ENCODE measurements around the gene CCDC136.

Gene CCDC136

DNA sequence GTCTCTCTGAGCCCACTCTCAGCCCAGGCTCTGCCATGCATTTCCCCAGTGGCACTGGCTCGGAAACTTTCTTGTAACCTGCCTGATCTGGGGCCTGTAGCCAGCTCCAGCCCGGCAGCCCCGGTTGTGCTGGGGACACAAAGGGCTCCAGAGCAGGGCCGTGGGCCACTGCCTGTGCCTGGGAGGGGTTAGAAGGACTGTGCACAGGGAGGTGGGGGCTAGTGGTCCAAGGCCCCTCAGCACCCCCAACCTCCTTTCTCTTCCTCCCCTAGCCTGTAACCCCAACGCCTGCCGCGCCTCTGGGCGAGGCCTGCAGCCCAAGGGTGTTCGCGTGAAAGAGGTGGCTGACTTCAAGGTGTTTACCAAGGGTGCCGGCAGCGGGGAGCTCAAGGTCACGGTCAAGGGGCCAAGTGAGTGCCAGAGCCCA is 48.0 kb downstream of the CCDC136 start:
- DNase-seq = no peak
- in situ Hi-C loops (cut with HindIII; ENCODE audit: low pct_ligation_motif_present, low pct_unique_long_range_greater_than_20kb, low sequenced_read_pairs) = no loop called here

GRCh38 chr7:128840326-128841170 is 48.8 kb downstream of the CCDC136 start:
- in situ Hi-C loops (cut with HindIII; ENCODE audit: low pct_ligation_motif_present, low pct_unique_long_range_greater_than_20kb, low sequenced_read_pairs) = no loop called here
- DNase-seq = no peak

GRCh38 chr7:128841171-128841690 is 49.5 kb downstream of the CCDC136 start:
- in situ Hi-C loops (cut with HindIII; ENCODE audit: low pct_ligation_motif_present, low pct_unique_long_range_greater_than_20kb, low sequenced_read_pairs) = no loop called here
- DNase-seq = no peak

- in situ Hi-C loops (cut with HindIII; ENCODE audit: low pct_ligation_motif_present, low pct_unique_long_range_greater_than_20kb, low sequenced_read_pairs) = no loop called here
- DNase-seq = peak; percentile 55
Measured at GRCh38 chr7:128841921-128842673, 50.3 kb downstream of the CCDC136 start.

- no peak for DNase-seq
- in situ Hi-C loops (cut with HindIII; ENCODE audit: low pct_ligation_motif_present, low pct_unique_long_range_greater_than_20kb, low sequenced_read_pairs) = no loop called here
Measured at GRCh38 chr7:128842674-128843641, 51.2 kb downstream of the CCDC136 start.

DNA sequence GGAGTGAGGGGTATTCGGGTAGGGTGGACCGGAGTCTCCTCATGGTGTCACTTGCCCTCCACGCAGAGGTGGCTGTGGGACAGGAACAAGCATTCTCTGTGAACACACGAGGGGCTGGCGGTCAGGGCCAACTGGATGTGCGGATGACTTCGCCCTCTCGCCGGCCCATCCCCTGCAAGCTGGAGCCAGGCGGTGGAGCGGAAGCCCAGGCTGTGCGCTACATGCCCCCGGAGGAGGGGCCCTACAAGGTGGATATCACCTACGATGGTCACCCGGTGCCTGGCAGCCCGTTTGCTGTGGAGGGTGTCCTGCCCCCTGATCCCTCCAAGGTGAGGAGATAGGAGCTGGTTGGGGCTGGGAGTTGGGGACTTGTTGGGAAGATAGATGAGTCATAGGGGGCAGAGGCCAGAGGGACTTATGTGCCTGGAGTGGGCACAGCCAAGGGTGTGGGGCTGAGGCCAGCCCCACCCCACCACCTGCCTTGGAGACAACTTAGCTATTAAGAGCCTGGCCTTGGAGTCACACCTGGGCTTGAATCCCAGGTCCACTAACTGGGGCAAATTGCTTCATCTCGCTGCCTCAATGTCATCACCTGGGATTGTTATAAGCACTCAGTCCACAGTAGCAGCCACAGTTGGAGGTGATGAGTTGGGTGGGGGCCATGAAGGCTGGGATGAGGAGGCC is 52.3 kb downstream of the CCDC136 start:
- in situ Hi-C loops (cut with HindIII; ENCODE audit: low pct_ligation_motif_present, low pct_unique_long_range_greater_than_20kb, low sequenced_read_pairs) = no loop called here
- DNase-seq = no peak

GRCh38 chr7:128844777-128845311 is 53.1 kb downstream of the CCDC136 start:
- in situ Hi-C loops (cut with HindIII; ENCODE audit: low pct_ligation_motif_present, low pct_unique_long_range_greater_than_20kb, low sequenced_read_pairs) = no loop called here
- no peak for DNase-seq

DNA sequence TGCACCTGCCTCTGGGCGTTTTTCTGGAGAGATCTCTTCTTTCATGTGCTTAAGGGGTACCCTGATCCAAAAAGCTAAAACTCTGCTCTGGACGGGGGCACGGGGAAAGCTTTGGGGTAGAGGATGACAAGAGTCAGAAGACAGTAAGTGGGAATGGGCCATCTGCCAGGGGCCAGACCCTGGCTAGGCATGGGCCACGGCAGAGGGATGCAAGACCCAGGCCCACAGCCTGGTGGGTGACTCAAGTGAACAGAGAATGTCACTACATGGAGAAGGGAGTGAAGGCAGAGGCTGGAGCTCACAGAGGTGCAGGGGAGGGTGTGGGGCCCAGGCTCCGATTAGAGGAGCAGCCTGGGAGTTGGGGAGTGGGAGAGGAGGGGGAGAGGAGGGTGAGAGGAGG is 53.7 kb downstream of the CCDC136 start:
- in situ Hi-C loops (cut with HindIII; ENCODE audit: low pct_ligation_motif_present, low pct_unique_long_range_greater_than_20kb, low sequenced_read_pairs) = no loop called here
- DNase-seq = no peak

DNA sequence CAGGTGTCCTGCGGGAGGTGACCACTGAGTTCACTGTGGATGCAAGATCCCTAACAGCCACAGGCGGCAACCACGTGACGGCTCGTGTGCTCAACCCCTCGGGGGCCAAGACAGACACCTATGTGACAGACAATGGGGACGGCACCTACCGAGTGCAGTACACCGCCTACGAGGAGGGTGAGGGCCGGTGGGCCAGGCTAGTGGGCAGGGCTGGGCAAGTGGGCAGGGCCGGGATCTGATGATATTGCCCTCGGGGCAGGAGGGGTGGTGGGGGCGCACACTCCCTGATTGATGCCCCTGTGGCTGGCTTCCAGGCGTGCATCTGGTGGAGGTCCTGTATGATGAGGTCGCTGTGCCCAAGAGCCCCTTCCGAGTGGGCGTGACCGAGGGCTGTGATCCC is 54.2 kb downstream of the CCDC136 start:
- in situ Hi-C loops (cut with HindIII; ENCODE audit: low pct_ligation_motif_present, low pct_unique_long_range_greater_than_20kb, low sequenced_read_pairs) = no loop called here
- no peak for DNase-seq

- no peak for DNase-seq
- in situ Hi-C loops (cut with HindIII; ENCODE audit: low pct_ligation_motif_present, low pct_unique_long_range_greater_than_20kb, low sequenced_read_pairs) = no loop called here
Measured at GRCh38 chr7:128846781-128847444, 55.1 kb downstream of the CCDC136 start.

DNA sequence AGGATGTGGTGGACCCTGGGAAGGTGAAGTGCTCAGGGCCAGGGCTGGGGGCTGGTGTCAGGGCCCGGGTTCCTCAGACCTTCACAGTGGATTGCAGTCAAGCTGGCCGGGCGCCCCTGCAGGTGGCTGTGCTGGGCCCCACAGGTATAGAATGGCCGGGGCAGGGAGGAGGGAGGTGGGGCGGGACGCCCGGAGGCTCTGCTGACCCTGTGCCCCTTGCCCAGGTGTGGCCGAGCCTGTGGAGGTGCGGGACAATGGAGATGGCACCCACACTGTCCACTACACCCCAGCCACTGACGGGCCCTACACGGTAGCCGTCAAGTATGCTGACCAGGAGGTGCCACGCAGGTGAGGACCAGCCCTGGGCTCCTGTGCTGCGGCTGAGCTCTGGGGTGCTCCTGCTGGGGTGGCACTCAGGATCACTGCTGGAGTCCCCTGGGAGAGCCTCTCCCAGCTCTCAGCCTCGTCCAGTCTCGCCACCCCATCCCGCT is 56.0 kb downstream of the CCDC136 start:
- in situ Hi-C loops (cut with HindIII; ENCODE audit: low pct_ligation_motif_present, low pct_unique_long_range_greater_than_20kb, low sequenced_read_pairs) = no loop called here
- DNase-seq = no peak

DNA sequence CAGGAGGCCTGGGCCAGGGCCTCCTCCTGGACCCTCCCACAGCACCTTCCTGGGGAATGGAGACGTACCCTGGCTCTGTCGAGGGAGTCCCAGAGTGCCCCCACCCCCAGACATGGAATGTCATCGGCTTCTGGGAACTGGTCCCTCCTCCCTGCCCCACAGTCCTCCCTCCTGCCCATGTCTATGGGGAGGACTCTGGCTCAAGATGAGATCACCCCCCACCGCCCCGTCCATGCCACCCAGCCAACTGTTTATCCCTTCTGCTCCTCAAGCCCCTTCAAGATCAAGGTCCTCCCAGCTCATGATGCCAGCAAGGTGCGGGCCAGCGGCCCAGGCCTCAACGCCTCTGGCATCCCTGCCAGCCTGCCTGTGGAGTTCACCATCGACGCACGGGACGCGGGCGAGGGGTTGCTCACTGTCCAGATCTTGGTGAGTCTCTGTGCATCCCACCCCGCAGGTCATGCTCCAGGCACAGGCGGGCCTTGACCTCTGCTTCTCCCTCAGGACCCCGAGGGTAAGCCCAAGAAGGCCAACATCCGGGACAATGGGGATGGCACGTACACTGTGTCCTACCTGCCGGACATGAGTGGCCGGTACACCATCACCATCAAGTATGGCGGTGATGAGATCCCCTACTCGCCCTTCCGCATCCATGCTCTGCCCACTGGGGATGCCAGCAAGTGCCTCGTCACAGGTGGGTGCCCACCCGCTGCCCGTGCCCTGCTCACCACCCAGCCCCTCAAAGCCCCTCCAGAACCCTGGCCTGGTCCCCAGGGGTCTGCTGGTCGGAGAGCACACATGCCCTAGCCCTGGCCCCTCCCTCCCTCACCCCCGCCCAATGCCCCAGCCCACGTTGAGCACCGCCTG is 56.8 kb downstream of the CCDC136 start:
- in situ Hi-C loops (cut with HindIII; ENCODE audit: low pct_ligation_motif_present, low pct_unique_long_range_greater_than_20kb, low sequenced_read_pairs) = no loop called here

GRCh38 chr7:128849156-128849515 is 57.4 kb downstream of the CCDC136 start:
- in situ Hi-C loops (cut with HindIII; ENCODE audit: low pct_ligation_motif_present, low pct_unique_long_range_greater_than_20kb, low sequenced_read_pairs) = no loop called here
- DNase-seq = no peak

More for the DNA sequence above, 56.8 kb downstream of the CCDC136 start:
- DNase-seq = no peak

- in situ Hi-C loops (cut with HindIII; ENCODE audit: low pct_ligation_motif_present, low pct_unique_long_range_greater_than_20kb, low sequenced_read_pairs) = no loop called here
- peak; percentile 78 for DNase-seq
Measured at GRCh38 chr7:128849804-128850490, 58.2 kb downstream of the CCDC136 start.

GRCh38 chr7:128852537-128853254 is 60.9 kb downstream of the CCDC136 start:
- DNase-seq = no peak
- in situ Hi-C loops (cut with HindIII; ENCODE audit: low pct_ligation_motif_present, low pct_unique_long_range_greater_than_20kb, low sequenced_read_pairs) = no loop called here
